ENCODE measurements around the gene TAS2R20. TPM values are rescaled to one million over a fixed set of nuclear protein-coding genes. Genes with fewer than 3 reads are reported as not detected.

TAS2R20 gene
- total and polyA plus RNA-seq, 2 donors (not counting 1 experiment from before 2014, with no cell fraction given), result 0.22 to 3.3 TPM

DNA sequence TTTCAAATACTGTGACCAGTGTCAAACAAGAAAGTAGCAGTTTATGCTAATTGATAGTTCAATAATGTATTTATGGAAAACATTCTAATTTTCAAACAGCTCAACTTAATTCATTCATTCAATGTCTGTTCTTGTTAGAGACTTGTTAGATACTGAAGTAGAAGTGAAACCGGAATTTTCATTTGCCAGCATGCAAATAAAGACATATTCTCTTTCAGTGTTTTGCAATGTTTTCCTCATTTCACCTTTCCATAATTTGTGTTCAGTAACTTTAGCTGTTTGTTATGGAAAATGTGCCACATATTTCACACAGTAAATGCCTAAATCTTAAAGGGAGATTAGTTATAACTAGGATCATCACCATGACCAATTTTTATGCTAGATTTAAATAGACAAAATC is 32.6 kb downstream of the TAS2R20 start:
- H4K20me1 ChIP-seq (ENCODE audit: control insufficient read depth, extremely low read depth, insufficient read depth, low read length), result no peaks in the 10 kb centered on the region
- no peak overlapping the region for H3K4me3 ChIP-seq (replicated peaks in 1 of 4; ENCODE audit: control extremely low read depth in 1 of 4, insufficient read depth in 1 of 4, low read depth in 3 of 4, low read length in 4 of 4)
- H3K9ac ChIP-seq (ENCODE audit: insufficient read depth, low read length), result no peak overlapping the region
- H3K36me3 ChIP-seq (ENCODE audit: control insufficient read depth, insufficient read depth, low read length), result no peaks in the 10 kb centered on the region
- no peak for DNase-seq (ENCODE audit: low read depth in 2 of 2)
- H3K27me3 ChIP-seq (ENCODE audit: control insufficient read depth, insufficient read depth, low read length), result no peaks in the 10 kb centered on the region
- no peaks in the 10 kb centered on the region for H3K9me3 ChIP-seq (ENCODE audit: control insufficient read depth, insufficient read depth, low read depth, low read length)
- TF ChIP-seq EZH2 (IDR thresholded peaks at IDR 0.05; ENCODE audit: low read length, missing control alignments) (no peak), CTCF (conservative IDR thresholded peaks at IDR 0.05 in 1 of 2, IDR thresholded peaks at IDR 0.05 in 1 of 2; ENCODE audit: low read depth in 1 of 2, low read length in 2 of 2) (no peak)
- no peaks in the 10 kb centered on the region for H3K79me2 ChIP-seq (ENCODE audit: control insufficient read depth, insufficient read depth, low read length)
- no peak overlapping the region for H3K4me2 ChIP-seq (ENCODE audit: extremely low read depth, insufficient read depth, low read length)
- peaks cover 2% of the 10 kb centered on the region for H3K4me1 ChIP-seq (ENCODE audit: control insufficient read depth, extremely low read depth, insufficient read depth, low read length)
- H3K27ac ChIP-seq (ENCODE audit: insufficient read depth, low read length), result no peak overlapping the region
- no peak overlapping the region for H2AFZ ChIP-seq (ENCODE audit: low read length)

- Histone ChIP-seq H3K27me3 (ENCODE audit: control insufficient read depth, insufficient read depth, low read length) (no peaks in the 10 kb centered on the region), H4K20me1 (ENCODE audit: control insufficient read depth, extremely low read depth, insufficient read depth, low read length) (no peaks in the 10 kb centered on the region), H3K4me3 (replicated peaks in 1 of 4; ENCODE audit: control extremely low read depth in 1 of 4, insufficient read depth in 1 of 4, low read depth in 3 of 4, low read length in 4 of 4) (no peak overlapping the region), H3K79me2 (ENCODE audit: control insufficient read depth, insufficient read depth, low read length) (no peaks in the 10 kb centered on the region), H3K9ac (ENCODE audit: insufficient read depth, low read length) (no peak overlapping the region), H3K4me2 (ENCODE audit: extremely low read depth, insufficient read depth, low read length) (no peak overlapping the region), H3K27ac (ENCODE audit: insufficient read depth, low read length) (no peak overlapping the region), H3K36me3 (ENCODE audit: control insufficient read depth, insufficient read depth, low read length) (no peaks in the 10 kb centered on the region), H3K4me1 (ENCODE audit: control insufficient read depth, extremely low read depth, insufficient read depth, low read length) (no peaks in the 10 kb centered on the region), H2AFZ (ENCODE audit: low read length) (no peak overlapping the region), H3K9me3 (ENCODE audit: control insufficient read depth, insufficient read depth, low read depth, low read length) (no peaks in the 10 kb centered on the region)
- TF ChIP-seq EZH2 (IDR thresholded peaks at IDR 0.05; ENCODE audit: low read length, missing control alignments), result no peak
- no peak for TF ChIP-seq CTCF (conservative IDR thresholded peaks at IDR 0.05 in 1 of 2, IDR thresholded peaks at IDR 0.05 in 1 of 2; ENCODE audit: low read depth in 1 of 2, low read length in 2 of 2)
- no peak for DNase-seq (ENCODE audit: low read depth in 2 of 2)
Observed at GRCh38 chr12:10960211-10960610, 37.9 kb downstream of the TAS2R20 start.

- no peaks in the 10 kb centered on the region for H4K20me1 ChIP-seq (ENCODE audit: control insufficient read depth, extremely low read depth, insufficient read depth, low read length)
- DNase-seq (ENCODE audit: low read depth in 2 of 2), result peak in 1 of 2 donors; percentile 30
- TF ChIP-seq CTCF (conservative IDR thresholded peaks at IDR 0.05 in 1 of 2, IDR thresholded peaks at IDR 0.05 in 1 of 2; ENCODE audit: low read depth in 1 of 2, low read length in 2 of 2) (peak in 1 of 2 donors; percentile 13), EZH2 (IDR thresholded peaks at IDR 0.05; ENCODE audit: low read length, missing control alignments) (no peak)
- no peak overlapping the region for H3K4me2 ChIP-seq (ENCODE audit: extremely low read depth, insufficient read depth, low read length)
- H3K27ac ChIP-seq (ENCODE audit: insufficient read depth, low read length), result no peak overlapping the region
- H3K4me1 ChIP-seq (ENCODE audit: control insufficient read depth, extremely low read depth, insufficient read depth, low read length), result no peaks in the 10 kb centered on the region
- H3K79me2 ChIP-seq (ENCODE audit: control insufficient read depth, insufficient read depth, low read length), result no peaks in the 10 kb centered on the region
- no peaks in the 10 kb centered on the region for H3K27me3 ChIP-seq (ENCODE audit: control insufficient read depth, insufficient read depth, low read length)
- no peaks in the 10 kb centered on the region for H3K36me3 ChIP-seq (ENCODE audit: control insufficient read depth, insufficient read depth, low read length)
- H3K4me3 ChIP-seq (replicated peaks in 1 of 4; ENCODE audit: control extremely low read depth in 1 of 4, insufficient read depth in 1 of 4, low read depth in 3 of 4, low read length in 4 of 4), result no peak overlapping the region
- no peak overlapping the region for H3K9ac ChIP-seq (ENCODE audit: insufficient read depth, low read length)
- no peaks in the 10 kb centered on the region for H3K9me3 ChIP-seq (ENCODE audit: control insufficient read depth, insufficient read depth, low read depth, low read length)
- no peak overlapping the region for H2AFZ ChIP-seq (ENCODE audit: low read length)
Observed at GRCh38 chr12:10959804-10960203, 38.3 kb downstream of the TAS2R20 start.
